HUES48 (cell line): ENCODE measurements around the gene PABPC3.

Experiments used
- H3K27ac ChIP-seq: one replicate; pipeline ENCODE4 v1.7.0; 2013; ENCODE audit warnings: low read depth, low read length, inconsistent platforms
- H3K27me3 ChIP-seq: 2 replicates; pipeline ENCODE4 v1.6.1; 2013; ENCODE audit warnings: mild to moderate bottlenecking, low read length; ENCODE audit not compliant: control insufficient read depth, insufficient read depth
- H3K36me3 ChIP-seq: 2 replicates; pipeline ENCODE4 v1.6.1; 2013; ENCODE audit warnings: low read length; ENCODE audit not compliant: control insufficient read depth, insufficient read depth
- H3K4me1 ChIP-seq: 2 replicates; pipeline ENCODE4 v1.6.1; 2013; ENCODE audit warnings: mild to moderate bottlenecking, low read length; ENCODE audit not compliant: control insufficient read depth, insufficient read depth
- H3K4me3 ChIP-seq: 2 replicates; pipeline ENCODE4 v1.5.1; 2013; ENCODE audit warnings: mild to moderate bottlenecking, low read depth, low read length
- H3K9ac ChIP-seq: 2 replicates; pipeline ENCODE4 v1.6.1; 2013; ENCODE audit warnings: mild to moderate bottlenecking, low read depth, low read length, moderate library complexity
- H3K9me3 ChIP-seq: 2 replicates; pipeline ENCODE4 v1.6.1; 2013; ENCODE audit warnings: low read length; ENCODE audit not compliant: control insufficient read depth, insufficient read depth

PABPC3 gene

GRCh38 chr13:25068810-25069209, 27.1 kb upstream of the PABPC3 start:
- Histone ChIP-seq H3K4me3 (no peak overlapping the region), H3K27ac (no peak overlapping the region), H3K4me1 (peaks cover 14% of the 10 kb centered on the region; the same call in 1 of the 2 replicates), H3K27me3 (no peaks in the 10 kb centered on the region), H3K9ac (no peak overlapping the region), H3K36me3 (no peaks in the 10 kb centered on the region), H3K9me3 (no peaks in the 10 kb centered on the region)

GRCh38 chr13:25069236-25069635, 26.7 kb upstream of the PABPC3 start:
- H3K27ac ChIP-seq = no peak overlapping the region
- no peak overlapping the region for H3K9ac ChIP-seq
- H3K9me3 ChIP-seq = no peaks in the 10 kb centered on the region

GRCh38 chr13:25069911-25070310, 26.0 kb upstream of the PABPC3 start:
- Histone ChIP-seq H3K4me3 (no peak overlapping the region), H3K4me1 (peaks cover 14% of the 10 kb centered on the region; the same call in 1 of the 2 replicates), H3K27ac (no peak overlapping the region), H3K9me3 (no peaks in the 10 kb centered on the region), H3K27me3 (no peaks in the 10 kb centered on the region), H3K9ac (no peak overlapping the region), H3K36me3 (no peaks in the 10 kb centered on the region)

More at GRCh38 chr13:25069236-25069635, 26.7 kb upstream of the PABPC3 start:
- no peaks in the 10 kb centered on the region for H3K36me3 ChIP-seq
- H3K4me3 ChIP-seq = no peak overlapping the region
- H3K4me1 ChIP-seq = peaks cover 14% of the 10 kb centered on the region; the same call in 1 of the 2 replicates
- no peaks in the 10 kb centered on the region for H3K27me3 ChIP-seq

GRCh38 chr13:25080773-25081172, 15.2 kb upstream of the PABPC3 start:
- no peak overlapping the region for H3K4me3 ChIP-seq
- no peak overlapping the region for H3K27ac ChIP-seq
- no peaks in the 10 kb centered on the region for H3K27me3 ChIP-seq
- no peaks in the 10 kb centered on the region for H3K9me3 ChIP-seq
- H3K36me3 ChIP-seq = no peaks in the 10 kb centered on the region
- H3K4me1 ChIP-seq = no peaks in the 10 kb centered on the region
- no peak overlapping the region for H3K9ac ChIP-seq

GRCh38 chr13:25084096-25084495, 11.8 kb upstream of the PABPC3 start:
- no peaks in the 10 kb centered on the region for H3K27me3 ChIP-seq
- no peak overlapping the region for H3K4me3 ChIP-seq
- no peaks in the 10 kb centered on the region for H3K9me3 ChIP-seq
- H3K36me3 ChIP-seq = no peaks in the 10 kb centered on the region
- no peak overlapping the region for H3K9ac ChIP-seq
- H3K27ac ChIP-seq = no peak overlapping the region
- no peaks in the 10 kb centered on the region for H3K4me1 ChIP-seq

GRCh38 chr13:25085125-25085742, 10.7 kb upstream of the PABPC3 start:
- H3K4me1 ChIP-seq = no peaks in the 10 kb centered on the region

GRCh38 chr13:25088562-25089221, 7.2 kb upstream of the PABPC3 start:
- no peak overlapping the region for H3K27ac ChIP-seq
- H3K9me3 ChIP-seq = no peaks in the 10 kb centered on the region
- H3K9ac ChIP-seq = no peak overlapping the region
- H3K36me3 ChIP-seq = no peaks in the 10 kb centered on the region
- no peak overlapping the region for H3K4me3 ChIP-seq
- H3K27me3 ChIP-seq = no peaks in the 10 kb centered on the region
- H3K4me1 ChIP-seq = no peaks in the 10 kb centered on the region

More at GRCh38 chr13:25085125-25085742, 10.7 kb upstream of the PABPC3 start:
- Histone ChIP-seq H3K4me3 (no peak overlapping the region), H3K27ac (no peak overlapping the region), H3K36me3 (no peaks in the 10 kb centered on the region), H3K27me3 (no peaks in the 10 kb centered on the region), H3K9ac (no peak overlapping the region), H3K9me3 (no peaks in the 10 kb centered on the region)

- Histone ChIP-seq H3K36me3 (no peaks in the 10 kb centered on the region), H3K27ac (no peak overlapping the region), H3K9me3 (no peaks in the 10 kb centered on the region), H3K27me3 (no peaks in the 10 kb centered on the region), H3K4me1 (no peaks in the 10 kb centered on the region), H3K4me3 (no peak overlapping the region), H3K9ac (no peak overlapping the region)
Measured at GRCh38 chr13:25097426-25097825, 1.5 kb downstream of the PABPC3 start.

- no peaks in the 10 kb centered on the region for H3K27me3 ChIP-seq
- H3K9me3 ChIP-seq = no peaks in the 10 kb centered on the region
- no peaks in the 10 kb centered on the region for H3K4me1 ChIP-seq
- no peak overlapping the region for H3K27ac ChIP-seq
- no peak overlapping the region for H3K9ac ChIP-seq
- no peaks in the 10 kb centered on the region for H3K36me3 ChIP-seq
- no peak overlapping the region for H3K4me3 ChIP-seq
Measured at GRCh38 chr13:25103711-25104110, 7.8 kb downstream of the PABPC3 start.

GRCh38 chr13:25109341-25109740, 13.4 kb downstream of the PABPC3 start:
- Histone ChIP-seq H3K9me3 (no peaks in the 10 kb centered on the region), H3K36me3 (no peaks in the 10 kb centered on the region), H3K4me1 (peaks cover 11% of the 10 kb centered on the region), H3K4me3 (no peak overlapping the region), H3K27me3 (no peaks in the 10 kb centered on the region), H3K27ac (no peak overlapping the region), H3K9ac (no peak overlapping the region)

GRCh38 chr13:25110956-25111584, 15.1 kb downstream of the PABPC3 start:
- no peak overlapping the region for H3K4me3 ChIP-seq
- no peaks in the 10 kb centered on the region for H3K36me3 ChIP-seq
- H3K27me3 ChIP-seq = no peaks in the 10 kb centered on the region
- H3K27ac ChIP-seq = peak overlapping the region; percentile 32
- no peaks in the 10 kb centered on the region for H3K9me3 ChIP-seq
- no peak overlapping the region for H3K9ac ChIP-seq
- peaks cover 18% of the 10 kb centered on the region for H3K4me1 ChIP-seq
